A549 (cell line): ENCODE data around the gene RNF141. TPM values are rescaled to one million over a fixed set of nuclear protein-coding genes. Genes with fewer than 3 reads are reported as not detected.

ENCODE experiments used
- ATAC-seq, 2 experiments: fragments of 200-7000 bp in 1 of 2; fragments of >200 bp in 1 of 2; cut with Nextera tagmentation in 1 of 2; cut with Tn5 transposase in 1 of 2; 3 replicates each; pipeline versions ENCODE4 v1.8.0 to v1.9.1; 2018 to 2020; ENCODE audit warnings: mild to moderate bottlenecking in 1 of 2, moderate library complexity in 1 of 2
- CTCF ChIA-PET: fragments of 300-600 bp; sonication (Branson Sonifier 250); formaldehyde crosslinking; extraction: SDS; loops from one replicate; lab custom pipeline; 2021; ENCODE audit warnings: antibody characterized with exemption, inconsistent platforms; lab: Yijun Ruan, JAX
- POLR2A ChIA-PET: fragments of 350-600 bp; formaldehyde crosslinking; extraction: SDS; loops from one replicate; lab custom pipeline; 2021; ENCODE audit warnings: antibody characterized with exemption, inconsistent platforms; lab: Yijun Ruan, JAX
- DNase-seq, 2 experiments: peaks; one replicate each; pipeline versions ENCODE4 v3.0.0 to v3.0.0-alpha.2; 2011 to 2016; ENCODE audit warnings: low read depth in 1 of 2, low spot score in 1 of 2
- FAIRE-seq: peaks from 2 replicates; lab custom pipeline; 2011; peaks lifted over from hg19 to GRCh38; lab: Jason Lieb, UNC
- H3K27ac ChIP-seq, 2 experiments: fragments of >200 bp; sonication (Bioruptor Twin); formaldehyde crosslinking; 3 replicates each; pipeline ENCODE4 v1.5.1; 2016 to 2017
- H3K4me1 ChIP-seq: fragments of >200 bp; sonication (Bioruptor Twin); formaldehyde crosslinking; 3 replicates; pipeline ENCODE4 v1.6.1; 2016
- H3K4me2 ChIP-seq: fragments of >200 bp; sonication (Bioruptor Twin); formaldehyde crosslinking; 3 replicates; pipeline ENCODE4 v1.6.1; 2016
- H3K4me3 ChIP-seq: fragments of >200 bp; sonication (Bioruptor Twin); formaldehyde crosslinking; 3 replicates; pipeline ENCODE4 v1.5.1; 2016
- H3K9me3 ChIP-seq: fragments of >200 bp; sonication (Bioruptor Twin); formaldehyde crosslinking; 3 replicates; pipeline ENCODE4 v1.6.1; 2016
- ATOH8 ChIP-seq: fragments of 250-450 bp; sonication (Bioruptor Pico); IDR thresholded peaks from 2 replicates; pipeline ENCODE4 v1.5.0; 2020; ENCODE audit warnings: low read depth, mild to moderate bottlenecking, moderate library complexity
- CHD2 ChIP-seq: fragments of 150-350 bp; IDR thresholded peaks from 2 replicates; pipeline ENCODE4 v1.6.1; 2014; ENCODE audit warnings: low read length; ENCODE audit not compliant: partially characterized antibody
- CHD4 ChIP-seq: fragments of 200-600 bp; sonication (generic); IDR thresholded peaks from 2 replicates; pipeline ENCODE4 v1.6.1; 2016; ENCODE audit warnings: antibody characterized with exemption, mild to moderate bottlenecking, borderline replicate concordance
- E2F6 ChIP-seq: IDR thresholded peaks from 2 replicates; pipeline ENCODE4 v1.6.1; 2012; ENCODE audit warnings: low read depth, borderline replicate concordance
- EHF ChIP-seq: fragments of 250-450 bp; sonication (Bioruptor Pico); IDR thresholded peaks from 2 replicates; pipeline ENCODE4 v1.5.0; 2020; ENCODE audit warnings: mild to moderate bottlenecking
- EHMT2 ChIP-seq: fragments of 200-600 bp; sonication (generic); IDR thresholded peaks from 2 replicates; pipeline ENCODE4 v1.6.1; 2016; ENCODE audit warnings: antibody characterized with exemption, low read depth, mild to moderate bottlenecking, moderate library complexity
- FOXS1 ChIP-seq: fragments of 250-450 bp; sonication (Bioruptor Pico); IDR thresholded peaks from 2 replicates; pipeline ENCODE4 v1.5.0; 2020; ENCODE audit warnings: mild to moderate bottlenecking, moderate library complexity
- HEYL ChIP-seq: fragments of 250-450 bp; sonication (Bioruptor Pico); IDR thresholded peaks from 2 replicates; pipeline ENCODE4 v1.8.0; 2021; ENCODE audit warnings: mild to moderate bottlenecking, moderate library complexity
- HOXB13 ChIP-seq: fragments of 250-450 bp; sonication (Bioruptor Pico); IDR thresholded peaks from 2 replicates; pipeline ENCODE4 v1.5.0; 2020; ENCODE audit warnings: low read depth, mild to moderate bottlenecking, moderate library complexity
- HOXB5 ChIP-seq: fragments of 250-450 bp; sonication (Bioruptor Pico); IDR thresholded peaks from 2 replicates; pipeline ENCODE4 v1.5.0; 2020; ENCODE audit warnings: mild to moderate bottlenecking, moderate library complexity
- JUN ChIP-seq, 2 experiments: fragments of >200 bp; sonication (Bioruptor Twin); formaldehyde crosslinking; IDR thresholded peaks; 2 replicates in 1 of 2; 3 replicates in 1 of 2; pipeline ENCODE4 v1.6.1; 2016 to 2017
- JUNB ChIP-seq: fragments of >200 bp; sonication (Bioruptor Twin); formaldehyde crosslinking; IDR thresholded peaks from 2 replicates; pipeline ENCODE4 v1.6.1; 2016
- MAFK ChIP-seq: fragments of 450-650 bp; IDR thresholded peaks from 2 replicates; pipeline ENCODE4 v1.6.1; 2014; ENCODE audit not compliant: partially characterized antibody
- MAX ChIP-seq: IDR thresholded peaks from 2 replicates; pipeline ENCODE4 v1.6.1; 2012
- MAZ ChIP-seq: fragments of 150-350 bp; IDR thresholded peaks from 2 replicates; pipeline ENCODE4 v1.6.1; 2014; ENCODE audit warnings: antibody characterized with exemption, low read depth, low read length, borderline replicate concordance
- MYC ChIP-seq: IDR thresholded peaks from 2 replicates; pipeline ENCODE4 v1.6.1; 2012; ENCODE audit warnings: mild to moderate bottlenecking, inconsistent platforms, low read length, improper control_type of control experiment, borderline replicate concordance
- NPAS2 ChIP-seq: fragments of 250-450 bp; sonication (Bioruptor Pico); IDR thresholded peaks from 2 replicates; pipeline ENCODE4 v1.8.0; 2022; ENCODE audit warnings: mild to moderate bottlenecking, moderate library complexity, borderline replicate concordance
- PHF8 ChIP-seq: fragments of 200-600 bp; sonication (generic); IDR thresholded peaks from 2 replicates; pipeline ENCODE4 v1.6.1; 2016; ENCODE audit warnings: low read depth, mild to moderate bottlenecking, antibody characterized with exemption, moderate library complexity, borderline replicate concordance
- RAD21 ChIP-seq, 2 experiments: fragments of >200 bp in 1 of 2; sonication (Bioruptor Twin) in 1 of 2; formaldehyde crosslinking in 1 of 2; IDR thresholded peaks in 1 of 2; conservative IDR thresholded peaks in 1 of 2; 2 replicates in 1 of 2; 3 replicates in 1 of 2; pipeline ENCODE4 v1.6.1; 2012 to 2018; ENCODE audit warnings: inconsistent platforms in 1 of 2
- RARB ChIP-seq: fragments of 250-450 bp; sonication (Bioruptor Pico); IDR thresholded peaks from 2 replicates; pipeline ENCODE4 v1.8.0; 2021; ENCODE audit warnings: mild to moderate bottlenecking, moderate library complexity
- RFX5 ChIP-seq: fragments of 450-650 bp; IDR thresholded peaks from 2 replicates; pipeline ENCODE4 v1.7.1; 2014; ENCODE audit warnings: antibody characterized with exemption, mild to moderate bottlenecking, moderate library complexity
- RNF2 ChIP-seq: fragments of 200-600 bp; sonication (generic); IDR thresholded peaks from 2 replicates; pipeline ENCODE4 v1.6.1; 2016; ENCODE audit warnings: low read depth, mild to moderate bottlenecking, antibody characterized with exemption, moderate library complexity, borderline replicate concordance
- SREBF2 ChIP-seq: fragments of 450-650 bp; IDR thresholded peaks from 2 replicates; pipeline ENCODE4 v1.6.1; 2014; ENCODE audit warnings: mild to moderate bottlenecking, moderate library complexity
- ZC3H11A ChIP-seq: fragments of 450-650 bp; IDR thresholded peaks from 2 replicates; pipeline ENCODE4 v1.6.1; 2014; ENCODE audit warnings: antibody characterized with exemption, mild to moderate bottlenecking
- ZNF302 ChIP-seq: fragments of 250-450 bp; sonication (Bioruptor Pico); IDR thresholded peaks from 2 replicates; pipeline ENCODE4 v1.9.0; 2021; ENCODE audit warnings: inconsistent platforms, mild to moderate bottlenecking, moderate library complexity
- ZSCAN20 ChIP-seq: fragments of 250-450 bp; sonication (Bioruptor Pico); IDR thresholded peaks from 2 replicates; pipeline ENCODE4 v1.8.0; 2022; ENCODE audit warnings: mild to moderate bottlenecking, moderate library complexity
- WGBS: methylation state at CpG from one replicate; pipeline ENCODE4 v1.1.6; 2017; ENCODE audit errors: missing lambda C conversion rate; 5-methylcytosine and 5-hydroxymethylcytosine counted together
- polyA plus RNA-seq, 4 experiments: library from polyadenylated mRNA; depleted of rRNA in 3 of 4; stranded (reverse); fragments of >200 nt; fragmentation: RNase III in 1 of 4; extraction: RNeasy Plus Mini Kit Qiagen cat#74134 plus additional on column Dnase treatment in 1 of 4; gene quantifications; 2 replicates in 3 of 4; 3 replicates in 1 of 4; pipeline ENCODE4 v1.2.3, GENCODE V29; 2011 to 2017
- TF ChIP-seq, protein P1 (sequence below): fragments of 150-350 bp; IDR thresholded peaks from 2 replicates; pipeline ENCODE4 v1.6.1; 2014; ENCODE audit warnings: low read depth, mild to moderate bottlenecking, low read length

Gene RNF141
- polyA plus RNA-seq, 2 of the 4 experiments (the other 2 are of a cell fraction), result 16.8 to 33.3 TPM

DNA sequence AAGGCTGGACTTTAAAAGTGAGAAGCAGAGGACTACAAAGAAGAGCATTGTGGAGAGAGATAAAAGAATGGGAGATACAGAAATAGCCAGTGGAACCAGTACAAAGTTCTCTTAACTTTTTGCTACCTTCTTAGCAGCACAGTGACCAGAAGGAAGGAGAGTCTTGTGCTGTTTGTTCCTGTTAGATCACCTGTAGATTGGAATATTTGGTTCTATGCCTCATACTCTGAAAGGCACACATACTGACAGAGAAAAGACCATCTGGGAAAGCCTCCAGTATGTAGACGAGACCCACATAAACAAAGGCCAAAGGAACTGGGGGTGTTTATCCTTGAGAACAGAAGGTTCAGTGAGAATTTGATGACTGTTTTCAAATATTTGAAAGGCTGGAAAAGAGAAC lies 18.7 kb downstream of the RNF141 start (continued):
- TF ChIP-seq, protein P1, sequence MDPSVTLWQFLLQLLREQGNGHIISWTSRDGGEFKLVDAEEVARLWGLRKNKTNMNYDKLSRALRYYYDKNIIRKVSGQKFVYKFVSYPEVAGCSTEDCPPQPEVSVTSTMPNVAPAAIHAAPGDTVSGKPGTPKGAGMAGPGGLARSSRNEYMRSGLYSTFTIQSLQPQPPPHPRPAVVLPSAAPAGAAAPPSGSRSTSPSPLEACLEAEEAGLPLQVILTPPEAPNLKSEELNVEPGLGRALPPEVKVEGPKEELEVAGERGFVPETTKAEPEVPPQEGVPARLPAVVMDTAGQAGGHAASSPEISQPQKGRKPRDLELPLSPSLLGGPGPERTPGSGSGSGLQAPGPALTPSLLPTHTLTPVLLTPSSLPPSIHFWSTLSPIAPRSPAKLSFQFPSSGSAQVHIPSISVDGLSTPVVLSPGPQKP, result no peak
- no peak for TF ChIP-seq MYC
- TF ChIP-seq SREBF2, result no peak
- TF ChIP-seq JUNB, result no peak
- no peak for TF ChIP-seq RAD21 (conservative IDR thresholded peaks at IDR 0.05 in 1 of 2, IDR thresholded peaks at IDR 0.05 in 1 of 2)
- TF ChIP-seq CHD4, result no peak
- TF ChIP-seq HEYL (CRISPR knock-in tag), result no peak

DNA sequence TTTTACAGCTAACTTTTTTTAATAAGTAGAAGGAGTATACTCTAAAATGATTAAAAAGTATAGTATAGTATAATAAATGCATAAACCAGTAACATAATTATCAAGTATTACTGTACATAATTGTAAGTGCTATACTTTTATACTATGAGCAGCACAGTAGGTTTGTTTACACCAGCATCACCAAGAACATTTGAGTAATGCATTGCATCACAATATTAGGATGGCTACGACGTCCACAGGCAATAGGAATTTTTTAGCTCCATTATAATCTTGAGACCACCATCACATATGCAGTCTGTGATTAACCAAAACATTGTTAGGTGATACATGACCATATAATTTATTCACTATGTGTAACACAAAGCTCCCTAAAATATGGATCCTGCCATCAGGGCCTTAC lies 20.4 kb downstream of the RNF141 start:
- H3K4me2 ChIP-seq, result no peak overlapping the region
- FAIRE-seq, result no peak
- H3K9me3 ChIP-seq, result no peaks in the 10 kb centered on the region
- ChIA-PET CTCF (interaction anchor here (0.6 to 2.2 kb wide), 9 partner anchors 10 to 551 kb away, joined by 3 to 10 read pairs (median 4); partner anchors contain the start of gene RNF141), POLR2A (no interaction called here)
- H3K4me3 ChIP-seq, result no peak overlapping the region
- H3K4me1 ChIP-seq, result 0 out of 3 replicates have a peak, but pooled peaks cover under 1% of the 10 kb centered on the region
- no peak for ATAC-seq
- no peak overlapping the region for H3K27ac ChIP-seq
- TF ChIP-seq E2F6, result no peak
- no peak for TF ChIP-seq RAD21 (conservative IDR thresholded peaks at IDR 0.05 in 1 of 2, IDR thresholded peaks at IDR 0.05 in 1 of 2)
- TF ChIP-seq ATOH8 (CRISPR knock-in tag), result no peak
- TF ChIP-seq ZSCAN20, result no peak
- 85% methylated on average over 2 of the region's 2 CpGs for WGBS
- no peak for DNase-seq

GRCh38 chr11:10519630-10520029 lies 21.4 kb downstream of the RNF141 start:
- DNase-seq (no peak), FAIRE-seq (no peak), ATAC-seq (no peak)
- POLR2A ChIA-PET, result no interaction called here
- no peak overlapping the region for H3K27ac ChIP-seq
- no peak overlapping the region for H3K4me2 ChIP-seq
- H3K4me1 ChIP-seq, result peaks cover 2% of the 10 kb centered on the region; the same call in 2 of the 3 replicates
- H3K9me3 ChIP-seq, result no peaks in the 10 kb centered on the region
- H3K4me3 ChIP-seq, result no peak overlapping the region
- no peak for TF ChIP-seq MAZ
- TF ChIP-seq EHMT2, result no peak
- TF ChIP-seq ZC3H11A, result no peak
- TF ChIP-seq MAFK, result no peak
- TF ChIP-seq ZSCAN20, result no peak
- TF ChIP-seq RNF2, result no peak
- no peak for TF ChIP-seq MAX
- no peak for TF ChIP-seq HOXB13 (CRISPR knock-in tag)
- no peak for TF ChIP-seq EHF
- TF ChIP-seq RAD21 (conservative IDR thresholded peaks at IDR 0.05 in 1 of 2, IDR thresholded peaks at IDR 0.05 in 1 of 2), result no peak
- CTCF ChIA-PET, result interaction anchor here (1.1 to 2.2 kb wide), 6 partner anchors 9 to 216 kb away, joined by 4 to 10 read pairs (median 6); partner anchors contain the start of gene RNF141
- 91% methylated on average over 2 of the region's 2 CpGs for WGBS

DNA sequence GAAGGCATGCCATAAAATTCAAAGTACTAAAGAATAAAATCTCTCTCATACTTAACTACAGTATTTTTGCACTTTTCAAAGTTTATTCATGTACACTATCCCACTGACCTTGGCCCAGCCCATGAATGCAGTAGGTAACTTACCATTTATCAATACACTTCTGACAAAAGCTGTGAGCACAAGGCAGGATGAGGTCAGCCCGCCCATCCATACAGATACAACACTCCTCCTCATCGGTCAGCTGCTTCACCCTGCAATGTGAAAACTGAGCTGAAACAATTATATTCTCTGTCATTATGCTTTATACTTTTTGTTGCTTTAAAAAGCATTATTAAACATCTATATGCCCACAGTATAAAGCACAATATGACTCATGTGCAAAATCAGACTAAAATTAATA lies 22.1 kb downstream of the RNF141 start:
- Histone ChIP-seq H3K9me3 (no peaks in the 10 kb centered on the region), H3K4me3 (no peak overlapping the region), H3K27ac (no peak overlapping the region), H3K4me1 (peaks cover 10% of the 10 kb centered on the region), H3K4me2 (no peak overlapping the region)
- ChIA-PET POLR2A (no interaction called here), CTCF (interaction anchor here (1.1 to 1.9 kb wide), 2 partner anchors 22 to 216 kb away, joined by 3 to 5 read pairs; partner anchors contain the start of gene RNF141)
- no peak for TF ChIP-seq JUN (IDR thresholded peaks at IDR 0.05)
- TF ChIP-seq RNF2, result no peak
- no peak for TF ChIP-seq EHF
- TF ChIP-seq HOXB5, result no peak
- no peak for TF ChIP-seq HOXB13 (CRISPR knock-in tag)
- no peak for TF ChIP-seq CHD2
- TF ChIP-seq PHF8, result no peak
- no peak for TF ChIP-seq EHMT2
- no peak for TF ChIP-seq NPAS2 (CRISPR knock-in tag)
- no peak for TF ChIP-seq FOXS1 (CRISPR knock-in tag)
- TF ChIP-seq RARB (CRISPR knock-in tag), result no peak
- TF ChIP-seq MAZ, result no peak
- no peak for TF ChIP-seq RFX5
- TF ChIP-seq ZNF302 (CRISPR knock-in tag), result no peak
- no peak for TF ChIP-seq MAFK
- FAIRE-seq (no peak), ATAC-seq (no peak), DNase-seq (no peak)
- 91% methylated on average over 2 of the region's 2 CpGs for WGBS
